IPS-NIHi11 (cell line): ENCODE measurements around the gene NLRP9.

Experiments
- DNase-seq: peaks from one replicate; pipeline ENCODE4 v3.0.0; 2012; ENCODE audit warnings: mixed read lengths, low spot score

The NLRP9 gene

DNA sequence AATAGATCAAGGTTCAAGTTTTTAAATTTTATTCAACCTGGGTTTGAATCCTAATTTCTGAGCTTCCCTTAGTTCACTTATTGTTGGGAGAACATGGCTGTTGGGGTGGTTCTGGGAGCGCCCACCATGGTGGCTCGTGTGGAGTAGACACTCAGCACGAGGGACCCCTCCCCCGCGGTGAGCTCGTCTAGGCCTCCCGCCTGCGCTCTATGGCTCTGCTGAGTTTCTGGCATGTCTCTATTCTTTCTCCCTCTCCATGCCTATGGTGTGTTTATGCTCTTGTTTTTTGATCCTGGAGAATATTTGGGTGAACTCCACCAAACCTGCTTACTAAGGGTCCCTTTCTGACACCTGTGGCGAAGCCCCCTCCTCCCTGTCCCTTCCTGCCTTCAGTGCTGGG, 64.7 kb downstream of the NLRP9 start:
- no peak for DNase-seq

DNA sequence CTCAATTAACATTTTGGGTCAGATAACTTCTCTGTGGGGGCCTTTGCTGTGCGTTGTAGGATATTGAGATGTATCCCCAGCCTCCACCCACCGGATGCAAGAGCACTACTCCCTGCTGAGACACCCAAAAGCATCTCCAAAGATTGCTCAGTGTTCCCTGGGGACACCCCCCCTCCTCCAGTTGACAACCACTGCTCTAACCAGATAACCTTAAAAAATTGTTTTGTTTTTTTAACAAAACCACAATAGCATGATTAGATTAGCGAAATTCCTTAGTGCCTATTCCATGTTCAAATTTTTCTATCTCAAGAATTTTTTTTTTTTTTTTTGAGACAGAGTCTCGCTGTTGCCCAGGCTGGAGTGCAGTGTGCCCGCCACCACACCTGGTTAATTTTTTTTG, 65.8 kb downstream of the NLRP9 start:
- DNase-seq, result no peak

DNA sequence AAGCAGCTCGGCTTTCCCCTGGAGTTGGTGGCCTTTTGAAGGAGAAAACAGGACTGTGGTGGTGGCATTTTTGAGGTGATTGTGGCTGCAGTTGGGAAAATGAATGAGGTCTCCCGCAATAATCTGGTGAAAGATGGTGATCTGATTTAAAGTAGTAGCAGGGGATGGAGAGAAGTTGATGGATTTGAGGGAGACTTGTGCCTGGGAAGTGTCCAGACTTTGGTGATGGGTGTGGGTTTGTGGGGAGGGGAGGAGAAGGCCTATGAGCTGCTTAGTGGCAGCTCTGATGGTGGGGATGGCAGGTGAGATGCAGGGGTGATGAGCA, 67.2 kb downstream of the NLRP9 start:
- no peak for DNase-seq

DNA sequence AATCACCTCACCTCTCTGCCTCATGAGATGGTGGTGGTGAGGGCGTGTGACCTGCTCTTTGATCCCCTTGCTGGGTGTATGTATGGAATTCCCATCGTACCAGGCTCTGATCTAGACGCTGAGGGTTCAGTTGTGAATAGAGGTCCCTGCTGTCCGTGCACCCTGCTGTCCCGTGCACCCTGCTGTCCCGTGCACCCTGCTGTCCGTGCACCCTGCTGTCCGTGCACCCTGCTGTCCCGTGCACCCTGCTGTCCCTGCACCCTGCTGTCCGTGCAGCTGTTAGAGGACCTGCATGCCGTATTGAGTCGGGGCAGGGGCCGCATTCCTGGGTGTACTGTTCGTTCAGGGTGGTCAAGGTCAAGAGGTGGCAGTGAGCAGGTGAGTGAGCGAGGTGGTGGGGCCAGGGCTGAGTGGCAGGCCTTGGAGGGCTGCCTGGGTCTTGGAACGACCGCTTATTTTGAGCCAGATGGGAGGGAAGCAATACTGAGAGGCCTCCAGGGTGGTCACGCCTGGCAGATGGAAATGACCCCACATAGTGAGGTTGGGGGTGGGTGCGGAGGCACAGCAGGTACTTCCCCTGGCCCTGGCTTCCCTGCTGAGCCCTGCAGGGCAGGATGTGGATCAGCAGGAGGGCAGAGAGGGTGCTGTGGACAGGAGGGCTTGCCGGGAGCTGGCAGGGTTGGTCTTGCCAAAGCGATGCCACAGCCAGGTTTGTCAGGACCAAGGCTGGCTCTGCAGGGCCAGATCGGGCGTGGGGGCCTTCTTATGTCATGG, 67.7 kb downstream of the NLRP9 start:
- DNase-seq, result peak; percentile 35

DNA sequence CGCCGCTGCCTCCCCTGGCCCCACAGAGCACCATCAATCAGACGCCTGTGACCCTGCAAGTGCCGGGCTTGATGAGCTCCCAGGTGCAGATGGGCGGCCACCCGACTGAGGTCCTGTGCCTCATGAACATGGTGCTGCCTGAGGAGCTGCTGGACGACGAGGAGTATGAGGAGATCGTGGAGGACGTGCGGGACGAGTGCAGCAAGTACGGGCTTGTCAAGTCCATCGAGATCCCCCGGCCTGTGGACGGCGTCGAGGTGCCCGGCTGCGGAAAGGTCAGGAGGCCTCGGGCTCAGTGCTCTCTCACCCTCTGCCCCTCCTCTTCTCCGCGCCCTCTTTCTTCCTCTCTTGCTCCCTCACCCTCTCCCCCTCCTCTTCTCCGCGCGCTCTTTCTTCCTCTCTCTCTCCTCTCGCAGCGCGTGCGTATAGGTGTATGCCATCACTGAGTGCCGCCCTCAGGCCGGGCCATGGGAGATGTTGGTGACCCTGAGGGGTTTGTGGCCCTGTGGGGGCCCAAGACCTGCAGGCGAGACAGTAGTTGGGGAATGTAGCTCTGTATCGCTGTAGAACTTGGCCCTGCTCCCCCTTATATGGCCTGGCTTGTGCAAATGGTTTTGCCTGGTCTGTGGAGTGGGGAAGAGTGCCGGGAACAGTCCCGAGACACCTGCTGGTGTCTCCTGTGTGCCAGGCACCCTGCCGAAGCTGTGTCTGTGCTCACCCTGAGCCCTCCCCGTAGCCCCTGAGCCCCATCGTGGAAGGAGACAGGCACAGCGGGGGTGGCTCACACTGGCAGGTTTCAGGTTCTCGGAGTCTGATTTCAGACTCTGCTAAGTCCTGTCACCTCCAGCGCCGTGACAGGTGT, 68.6 kb downstream of the NLRP9 start:
- DNase-seq, result no peak

DNA sequence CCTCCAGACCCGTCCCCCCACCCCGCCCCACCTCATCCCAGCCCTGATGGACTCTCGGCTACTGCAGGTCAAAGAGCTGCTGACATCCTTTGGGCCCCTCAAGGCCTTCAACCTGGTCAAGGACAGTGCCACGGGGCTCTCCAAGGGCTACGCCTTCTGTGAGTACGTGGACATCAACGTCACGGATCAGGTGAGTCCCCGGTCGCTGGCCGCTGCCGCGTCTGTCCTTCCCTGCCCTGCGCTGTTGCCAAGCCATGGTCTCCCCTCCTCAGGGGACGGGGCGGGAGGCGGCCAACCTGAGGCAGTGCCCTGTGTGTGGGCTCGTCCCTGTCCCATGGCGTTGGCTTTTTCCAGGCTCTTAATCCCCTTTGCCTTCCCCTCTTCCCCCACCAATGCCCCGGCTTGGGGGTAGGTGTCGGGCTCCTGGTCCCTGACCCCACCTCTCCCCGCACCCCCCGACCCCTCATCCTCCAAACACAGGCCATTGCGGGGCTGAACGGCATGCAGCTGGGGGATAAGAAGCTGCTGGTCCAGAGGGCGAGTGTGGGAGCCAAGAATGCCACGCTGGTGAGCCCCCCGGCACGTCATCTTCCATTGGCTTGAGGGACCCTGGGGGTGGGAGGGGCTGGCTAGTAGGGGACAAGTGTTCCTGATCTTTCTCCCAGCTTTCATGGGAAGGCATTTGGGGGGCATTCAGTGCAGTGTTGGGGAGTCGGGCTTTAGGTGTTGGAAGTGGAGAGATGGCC, 69.4 kb downstream of the NLRP9 start:
- DNase-seq, result no peak

DNA sequence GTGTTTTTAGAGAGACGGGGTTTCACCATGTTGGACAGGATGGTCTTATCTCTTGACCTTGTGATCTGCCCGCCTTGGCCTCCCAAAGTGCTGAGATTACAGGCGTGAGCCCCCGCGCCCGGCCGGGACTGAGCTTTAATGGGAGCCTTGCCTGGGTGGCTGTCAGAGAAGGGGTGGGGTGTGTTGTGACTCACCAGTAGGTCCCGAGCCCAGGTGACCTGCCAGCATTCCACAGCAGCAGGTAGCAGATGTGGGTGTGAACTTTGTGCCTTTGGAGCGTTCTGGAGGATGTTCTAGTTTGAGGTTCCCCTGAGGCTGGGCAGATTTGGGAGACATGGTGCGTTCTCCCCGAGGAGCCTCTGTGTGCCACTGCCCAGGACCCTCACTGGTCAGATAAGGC, 70.2 kb downstream of the NLRP9 start:
- no peak for DNase-seq

DNA sequence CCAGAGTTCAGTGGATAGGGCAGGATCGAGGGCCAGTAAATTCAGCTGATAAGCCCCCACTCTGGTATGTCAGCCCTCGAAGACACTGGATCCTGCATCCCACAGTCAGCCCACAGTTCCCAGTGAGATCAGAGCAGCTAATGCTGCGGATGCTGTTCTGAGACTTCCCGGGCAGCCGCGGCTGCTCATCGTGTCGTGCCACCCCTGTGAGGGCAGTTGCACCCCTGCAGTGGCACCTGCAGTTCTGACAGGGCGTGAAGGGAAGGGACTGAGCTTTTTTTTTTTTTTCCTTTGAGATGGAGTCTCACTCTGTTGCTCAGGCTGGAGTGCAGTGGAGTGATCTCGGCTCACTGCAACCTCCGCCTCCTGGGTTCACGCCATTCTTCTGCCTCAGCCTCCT, 70.7 kb downstream of the NLRP9 start:
- no peak for DNase-seq

DNA sequence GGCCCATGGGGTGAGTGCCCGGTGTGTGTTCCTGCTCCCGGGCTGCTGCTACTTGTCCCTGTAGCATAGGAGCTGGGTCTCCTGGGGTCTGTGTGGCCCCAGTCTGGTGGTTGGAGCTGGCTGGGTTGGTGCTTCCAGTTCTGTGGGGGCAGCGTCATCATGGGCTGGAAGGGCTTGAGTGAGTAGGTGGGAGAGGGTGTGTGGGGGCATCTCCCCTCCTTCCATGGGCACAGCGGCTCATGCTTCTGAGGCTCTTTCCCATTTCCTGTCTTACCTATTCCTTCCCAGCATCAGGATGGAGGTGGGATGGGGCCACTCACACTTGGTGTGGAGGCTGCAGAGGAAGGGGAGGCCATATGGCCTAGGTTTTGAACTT, 71.2 kb downstream of the NLRP9 start:
- DNase-seq, result no peak

DNA sequence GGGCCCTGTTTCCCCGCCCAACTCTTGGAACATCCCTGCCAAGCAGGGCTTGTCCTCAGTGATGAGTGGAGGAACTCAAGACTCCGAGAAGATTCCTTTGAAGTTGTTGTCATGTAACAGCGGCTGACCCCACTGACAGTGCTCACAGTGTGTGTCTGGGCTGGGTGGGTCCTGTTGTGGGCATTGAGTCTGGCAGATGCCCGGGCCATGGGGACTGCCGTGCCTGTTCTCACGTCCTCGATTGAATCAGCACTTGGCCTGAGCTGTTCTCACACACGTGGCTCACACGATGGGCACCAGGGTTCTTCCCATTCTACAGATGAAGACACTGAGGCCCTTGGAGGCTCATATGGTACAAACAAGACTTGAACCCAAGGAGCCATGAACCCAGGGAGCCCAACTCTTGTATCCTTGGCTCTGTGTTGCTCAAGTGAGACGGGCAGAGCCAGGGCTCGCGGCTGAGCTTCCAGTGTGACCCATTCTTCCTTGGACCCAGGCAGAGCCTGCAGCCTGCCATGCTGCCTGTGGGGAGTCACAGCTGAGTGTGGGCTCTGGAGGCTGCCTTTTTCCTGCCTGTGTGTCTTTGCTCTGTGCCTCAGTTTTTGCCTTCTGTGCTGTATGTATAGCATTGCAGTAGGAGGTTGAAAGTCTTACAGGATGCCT, 71.7 kb downstream of the NLRP9 start:
- no peak for DNase-seq

DNA sequence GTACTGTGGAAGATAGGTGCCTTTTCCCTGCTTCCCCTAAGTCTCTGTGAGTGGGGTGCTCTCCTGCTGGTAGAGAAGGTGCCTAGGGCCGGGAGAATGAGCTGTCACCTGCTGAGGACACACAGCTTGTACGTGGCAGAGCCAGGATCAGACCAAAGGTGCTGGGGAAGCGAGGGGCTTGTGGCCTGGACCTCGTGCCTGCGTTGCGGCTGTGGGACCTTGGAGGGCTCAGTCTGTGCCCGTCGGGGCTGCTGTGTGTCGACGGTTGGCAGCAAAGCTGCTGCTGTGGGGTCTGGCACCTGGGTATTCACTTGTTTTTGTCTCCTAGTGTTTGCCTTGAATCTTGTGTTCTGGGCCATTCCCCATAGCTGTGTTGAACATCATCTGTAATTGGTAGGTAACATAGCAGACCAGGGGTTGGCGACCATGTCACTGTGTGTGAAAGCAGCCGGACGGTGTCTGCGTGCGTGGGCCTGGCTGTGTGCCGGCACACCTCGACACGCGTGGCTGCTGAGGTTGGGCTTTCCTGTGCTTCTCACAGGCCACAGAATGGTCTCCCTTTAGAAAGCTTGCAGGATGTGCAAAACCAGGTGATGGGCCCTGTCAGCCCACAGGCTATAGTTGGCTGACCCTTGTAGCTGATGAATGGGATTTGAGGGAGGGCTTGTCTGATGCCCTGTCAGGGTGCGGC, 74.2 kb downstream of the NLRP9 start:
- no peak for DNase-seq

DNA sequence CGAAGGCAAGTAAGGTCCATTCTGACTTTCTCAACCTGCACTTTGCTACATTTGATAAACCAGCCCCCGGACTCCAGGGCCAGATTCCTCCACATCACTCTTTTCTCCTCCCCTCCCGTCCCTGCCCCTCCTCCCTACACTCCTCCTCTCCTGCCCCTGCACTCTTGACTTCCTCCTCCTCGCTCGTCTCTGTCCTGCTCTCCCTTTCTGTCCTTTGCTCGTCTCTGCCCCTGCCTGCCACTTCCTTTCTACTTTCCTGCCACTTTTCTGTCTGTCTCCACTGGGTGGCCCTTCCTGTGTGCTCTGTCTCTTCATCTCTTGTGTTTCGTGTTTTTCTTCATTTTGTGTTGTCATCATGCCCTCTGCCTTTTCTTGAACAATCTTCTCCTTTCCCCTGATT, 76.4 kb downstream of the NLRP9 start:
- DNase-seq, result no peak

DNA sequence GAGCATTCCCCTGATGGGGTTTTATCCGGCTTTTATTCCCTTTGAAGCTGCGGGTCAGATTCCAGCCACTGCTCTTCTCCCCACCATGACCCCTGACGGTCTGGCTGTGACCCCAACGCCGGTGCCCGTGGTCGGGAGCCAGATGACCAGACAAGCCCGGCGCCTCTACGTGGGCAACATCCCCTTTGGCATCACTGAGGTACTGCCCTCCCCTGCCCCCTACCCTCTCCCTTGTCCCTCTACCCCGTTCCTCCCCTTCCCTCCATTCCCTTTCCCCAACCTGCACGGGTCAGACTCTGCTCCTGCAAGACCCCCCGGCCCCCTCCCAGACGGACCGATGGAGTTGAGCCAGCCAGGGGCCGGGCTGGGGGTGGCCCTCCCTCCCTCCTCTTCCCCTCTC, 77.2 kb downstream of the NLRP9 start:
- DNase-seq, result no peak

DNA sequence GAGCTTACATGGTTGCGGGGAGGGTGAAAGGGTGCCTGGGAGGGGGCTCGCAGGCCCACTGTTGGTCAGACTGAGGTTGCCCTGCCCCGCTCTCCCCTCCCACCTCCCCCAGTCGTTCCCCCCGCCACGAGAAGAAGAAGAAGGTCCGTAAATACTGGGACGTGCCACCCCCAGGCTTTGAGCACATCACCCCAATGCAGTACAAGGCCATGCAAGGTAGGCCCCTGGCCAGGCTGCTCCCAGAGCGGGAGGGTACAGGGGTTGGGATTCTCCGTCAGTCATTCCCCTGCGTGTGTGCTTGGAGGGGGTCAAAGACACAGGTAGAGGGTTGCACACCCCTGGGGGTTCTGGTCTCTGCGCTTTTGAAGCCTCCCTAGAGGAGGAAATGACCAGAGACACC, 77.8 kb downstream of the NLRP9 start:
- no peak for DNase-seq

DNA sequence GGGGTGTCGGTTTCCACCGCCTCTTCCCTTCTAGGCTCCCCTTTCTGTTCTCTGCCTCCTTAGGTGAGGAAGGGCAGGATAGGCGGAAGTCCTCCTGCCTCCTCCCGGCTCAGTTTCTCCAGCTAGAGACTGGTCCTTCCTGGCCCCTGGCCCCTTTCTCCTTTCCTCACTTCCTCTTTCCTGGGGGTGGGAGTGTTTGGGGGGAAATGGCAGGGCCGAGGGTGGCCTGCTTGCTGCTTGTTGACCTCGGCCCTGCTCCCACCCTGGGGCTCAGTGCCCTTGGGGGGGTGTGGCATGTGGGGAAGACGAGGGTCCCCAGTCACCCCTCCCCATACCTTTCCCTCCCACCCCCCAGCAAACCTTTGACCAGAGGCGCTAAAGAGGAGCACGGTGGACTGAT, 78.4 kb downstream of the NLRP9 start:
- no peak for DNase-seq

DNA sequence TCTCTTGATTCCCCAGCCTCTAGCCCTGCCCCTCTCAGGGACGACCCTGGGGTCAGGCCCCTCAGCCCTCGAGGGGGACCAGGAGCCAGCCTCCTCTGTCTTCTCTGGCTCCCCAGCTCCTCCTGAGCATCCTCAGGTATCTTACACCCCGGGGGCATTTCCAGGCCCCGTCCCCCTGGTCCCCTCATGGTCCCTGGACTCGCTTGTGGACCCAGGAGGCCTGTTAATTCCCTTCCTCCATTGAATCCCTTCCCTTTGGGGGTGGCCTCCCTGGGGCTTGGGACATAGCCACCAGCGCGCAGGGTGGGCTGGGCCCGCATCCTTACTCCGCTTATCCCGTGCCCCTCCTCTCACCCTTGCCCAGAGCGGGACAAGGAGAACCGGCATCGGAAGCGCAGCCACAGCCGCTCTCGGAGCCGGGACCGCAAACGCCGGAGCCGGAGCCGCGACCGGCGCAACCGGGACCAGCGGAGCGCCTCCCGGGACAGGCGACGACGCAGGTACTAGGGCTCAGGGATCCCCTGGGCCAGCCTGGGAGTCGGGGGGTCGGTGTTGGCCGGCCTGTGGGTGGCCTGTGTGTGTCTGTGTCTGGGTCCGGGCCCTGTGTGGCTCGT, 79.2 kb downstream of the NLRP9 start:
- DNase-seq, result no peak
